HG02840 (cell line): ENCODE measurements around the gene APOL5.
A peak's percentile ranks its signal among the peaks of the same experiment; 100 is the strongest.

Source experiments
- ATAC-seq: cut with Tn5 transposase; IDR thresholded peaks from one replicate; pipeline ENCODE4 v1.9.1; 2021; ENCODE audit warnings: mild to moderate bottlenecking, moderate library complexity, moderate number of reproducible peaks; ENCODE audit not compliant: unreplicated experiment, low FRiP score

The APOL5 gene

GRCh38 chr22:35739931-35740380 lies 22.3 kb downstream of the APOL5 start:
- ATAC-seq, result no peak

- no peak for ATAC-seq
Measured at GRCh38 chr22:35740616-35741015, 22.9 kb downstream of the APOL5 start.

- ATAC-seq, result no peak
Measured at GRCh38 chr22:35742342-35743100, 24.8 kb downstream of the APOL5 start.

GRCh38 chr22:35743326-35743860 lies 25.7 kb downstream of the APOL5 start:
- no peak for ATAC-seq

GRCh38 chr22:35746248-35746647 lies 28.6 kb downstream of the APOL5 start:
- no peak for ATAC-seq

GRCh38 chr22:35746946-35747703 lies 29.5 kb downstream of the APOL5 start:
- no peak for ATAC-seq

- peak; percentile 72 for ATAC-seq
Measured at GRCh38 chr22:35749808-35750207, 32.1 kb downstream of the APOL5 start.

GRCh38 chr22:35752006-35752862 lies 34.6 kb downstream of the APOL5 start:
- no peak for ATAC-seq

GRCh38 chr22:35752863-35753189 lies 35.2 kb downstream of the APOL5 start:
- no peak for ATAC-seq

- ATAC-seq, result no peak
Measured at GRCh38 chr22:35754761-35755160, 37.1 kb downstream of the APOL5 start.

- no peak for ATAC-seq
Measured at GRCh38 chr22:35756722-35757121, 39.0 kb downstream of the APOL5 start.

- no peak for ATAC-seq
Measured at GRCh38 chr22:35758394-35758793, 40.7 kb downstream of the APOL5 start.

GRCh38 chr22:35761037-35761436 lies 43.4 kb downstream of the APOL5 start:
- no peak for ATAC-seq

- ATAC-seq, result no peak
Measured at GRCh38 chr22:35766654-35767580, 49.2 kb downstream of the APOL5 start.

GRCh38 chr22:35769974-35770373 lies 52.3 kb downstream of the APOL5 start:
- ATAC-seq, result no peak

- ATAC-seq, result no peak
Measured at GRCh38 chr22:35775339-35775738, 57.7 kb downstream of the APOL5 start.

GRCh38 chr22:35777335-35777975 lies 59.8 kb downstream of the APOL5 start:
- no peak for ATAC-seq
